Thyroid gland (tissue), 4 donors: ENCODE measurements around the gene GATAD2A.

Experiments used
- CTCF ChIP-seq, 6 experiments: fragments of 200-600 bp in 3 of 6; fragments of 450-650 bp in 3 of 6; sonication (generic) in 3 of 6; IDR thresholded peaks; one replicate each; pipeline ENCODE4 v1.5.1; 2016 to 2019; ENCODE audit warnings: antibody characterized with exemption in 6 of 6, mild to moderate bottlenecking in 2 of 6, inconsistent platforms in 1 of 6, moderate library complexity in 1 of 6
- POLR2A ChIP-seq, 2 donors: fragments of 450-650 bp; IDR thresholded peaks; one replicate each; pipeline ENCODE4 v1.6.1; 2017; ENCODE audit warnings: antibody characterized with exemption in 2 of 2, mild to moderate bottlenecking in 2 of 2, moderate library complexity in 1 of 2

- TF ChIP-seq CTCF (IDR thresholded peaks at IDR 0.05): no peak
- TF ChIP-seq POLR2A (IDR thresholded peaks at IDR 0.05): no peak
Observed at GRCh38 chr19:19550972-19551852, 145.7 kb downstream of the GATAD2A start.
